HG02943 (cell line): ENCODE results near the gene ANKS1B.
"Not testable (repeated sequence)": the region's sequence is repeated elsewhere in the genome, so short reads cannot be mapped to it uniquely, and the experiment has no call there.

Source experiments
- ATAC-seq: cut with Tn5 transposase; IDR thresholded peaks from one replicate; pipeline ENCODE4 v1.9.1; 2021; ENCODE audit warnings: mild to moderate bottlenecking, low read depth, moderate library complexity; ENCODE audit not compliant: unreplicated experiment

ANKS1B gene

DNA sequence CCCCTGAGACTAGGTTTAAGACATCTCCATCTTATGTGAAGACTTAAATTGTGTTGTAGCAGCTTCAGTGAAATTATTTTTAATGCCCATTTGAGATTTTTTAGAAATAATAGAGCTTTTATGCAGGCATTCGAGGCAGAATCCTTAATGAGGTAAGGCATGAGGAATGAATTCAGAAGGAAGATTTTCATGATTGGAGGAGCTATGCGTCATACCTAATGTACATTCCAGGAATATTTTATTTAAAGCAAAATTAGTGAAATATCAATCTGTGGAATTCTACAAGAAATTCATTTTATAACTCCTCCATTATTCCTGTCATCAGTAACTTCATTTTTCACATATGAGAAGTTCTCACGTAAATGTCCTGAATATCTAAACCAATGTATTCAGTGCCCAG, 373.1 kb downstream of the ANKS1B start:
- ATAC-seq: no peak

GRCh38 chr12:99611117-99611516, 373.6 kb downstream of the ANKS1B start:
- no peak for ATAC-seq

DNA sequence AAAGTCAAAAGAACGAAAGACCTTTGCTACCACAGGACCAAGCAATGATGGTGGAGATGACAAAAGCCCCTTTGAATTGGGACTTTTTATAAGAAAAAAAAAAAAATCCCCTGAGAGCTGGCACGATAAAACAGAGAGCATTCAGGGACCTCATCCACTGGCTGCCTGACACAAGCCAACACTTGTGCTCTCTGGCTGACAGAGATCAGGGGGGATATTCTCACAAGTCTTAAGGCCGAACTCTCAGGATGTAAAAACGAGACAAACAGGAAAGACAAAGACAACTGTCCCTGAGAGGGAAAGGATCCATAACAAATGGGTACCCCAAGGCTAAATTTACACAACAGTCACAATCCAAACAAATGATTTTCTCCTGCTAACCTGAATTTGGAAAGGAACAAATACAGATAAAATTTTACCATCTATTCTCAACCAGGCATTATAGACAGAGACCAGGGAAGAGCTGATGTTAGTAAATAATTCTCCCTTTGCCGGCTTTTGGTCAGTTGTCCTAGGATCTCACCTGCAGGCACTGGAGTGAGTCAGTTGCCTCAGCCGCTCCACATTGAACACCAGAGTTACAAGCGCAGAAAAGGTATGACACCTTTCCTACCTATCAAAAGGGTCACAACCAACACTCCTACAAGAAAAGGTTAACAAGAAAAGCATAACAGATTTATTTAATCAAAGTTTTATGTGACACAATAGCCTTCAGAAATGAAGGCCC, 375.1 kb downstream of the ANKS1B start:
- ATAC-seq: no peak

DNA sequence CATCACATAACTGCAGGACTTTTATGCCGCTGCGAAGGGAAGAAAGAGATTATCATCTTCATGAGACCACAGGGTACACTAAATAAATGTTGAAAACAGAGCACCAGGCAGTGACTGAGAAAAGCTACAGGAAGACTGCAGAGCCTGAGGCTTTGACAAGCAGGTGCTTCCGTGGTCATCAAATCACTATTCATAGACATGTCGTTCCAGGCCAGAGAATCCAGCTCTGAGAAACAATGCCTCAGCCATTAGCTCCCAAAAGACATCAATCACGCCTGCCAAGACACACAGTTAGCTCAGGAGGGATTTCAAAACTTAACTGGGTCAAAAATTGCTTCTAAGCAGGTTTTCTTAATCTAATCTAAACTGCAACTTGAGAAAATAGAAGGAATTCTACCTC, 384.3 kb downstream of the ANKS1B start:
- peak; percentile 93 for ATAC-seq

- ATAC-seq: no peak
These were observed 386.0 kb downstream of the ANKS1B start for GRCh38 chr12:99598785-99599184.

DNA sequence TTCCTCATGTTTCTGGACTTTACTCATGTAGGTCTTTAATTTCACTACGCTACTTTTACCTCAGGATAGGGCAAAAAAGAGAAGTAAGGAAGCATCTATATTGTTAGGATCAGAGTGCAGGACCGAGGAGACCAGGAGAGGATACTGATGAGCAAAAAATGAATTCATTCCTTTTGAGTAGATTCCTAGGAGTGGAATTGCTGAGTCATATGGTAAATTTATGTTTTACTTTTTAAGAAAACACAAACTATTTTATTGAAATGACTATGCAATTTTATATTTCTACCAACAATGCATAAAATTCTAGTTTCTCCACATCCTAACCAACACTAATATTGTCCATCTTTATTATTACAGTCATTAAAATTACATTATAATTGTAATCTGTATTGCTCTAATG, 388.0 kb downstream of the ANKS1B start:
- ATAC-seq: no peak

GRCh38 chr12:99577125-99577524, 407.6 kb downstream of the ANKS1B start:
- not testable (repeated sequence) for ATAC-seq

GRCh38 chr12:99573980-99574379, 410.8 kb downstream of the ANKS1B start:
- no peak for ATAC-seq

- no peak for ATAC-seq
These were observed 417.7 kb downstream of the ANKS1B start for GRCh38 chr12:99567072-99567471.

DNA sequence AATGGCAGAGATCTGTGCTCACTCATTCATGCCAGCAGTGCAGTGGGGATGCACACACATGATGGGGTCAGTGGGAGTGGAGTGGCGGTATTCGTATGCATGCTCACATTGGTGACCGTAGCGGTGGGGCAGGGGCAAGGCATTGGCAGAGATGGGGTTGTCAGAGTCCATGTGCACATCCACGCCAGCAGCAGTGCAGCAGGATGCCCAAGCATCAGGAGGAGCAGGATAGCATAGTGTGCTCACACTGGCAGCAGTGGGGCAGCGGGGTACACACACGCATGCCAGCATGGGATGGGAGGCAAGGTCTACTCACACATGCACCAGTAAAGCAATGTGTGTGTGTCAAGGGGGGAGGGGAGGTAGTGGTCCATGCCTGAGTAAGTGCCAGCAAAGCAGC, 426.6 kb downstream of the ANKS1B start:
- ATAC-seq: no peak

- ATAC-seq: no peak
These were observed 431.3 kb downstream of the ANKS1B start for GRCh38 chr12:99553461-99553860.

- no peak for ATAC-seq
These were observed 432.7 kb downstream of the ANKS1B start for GRCh38 chr12:99552022-99552421.

GRCh38 chr12:99549651-99550050, 435.1 kb downstream of the ANKS1B start:
- ATAC-seq: no peak

DNA sequence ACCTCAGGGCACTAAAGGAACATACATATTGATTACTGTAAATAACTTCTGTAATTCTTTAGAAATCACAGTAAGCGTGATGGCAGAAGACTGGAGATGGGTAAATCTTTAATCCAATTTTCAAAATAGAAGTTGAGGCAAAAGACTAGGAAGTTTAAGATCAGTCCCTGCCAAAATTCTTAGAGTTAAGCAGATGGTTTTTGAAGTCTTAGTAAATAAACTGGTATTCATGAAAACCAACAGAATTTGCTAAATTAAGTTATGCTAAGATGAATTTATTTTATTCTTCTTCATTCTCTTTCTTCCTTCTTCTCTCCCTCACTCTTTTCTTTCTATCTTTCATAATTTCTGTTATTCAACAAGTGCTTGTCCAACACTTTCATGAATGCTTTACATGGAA, 435.5 kb downstream of the ANKS1B start:
- ATAC-seq: no peak

GRCh38 chr12:99544457-99544856, 440.3 kb downstream of the ANKS1B start:
- no peak for ATAC-seq

DNA sequence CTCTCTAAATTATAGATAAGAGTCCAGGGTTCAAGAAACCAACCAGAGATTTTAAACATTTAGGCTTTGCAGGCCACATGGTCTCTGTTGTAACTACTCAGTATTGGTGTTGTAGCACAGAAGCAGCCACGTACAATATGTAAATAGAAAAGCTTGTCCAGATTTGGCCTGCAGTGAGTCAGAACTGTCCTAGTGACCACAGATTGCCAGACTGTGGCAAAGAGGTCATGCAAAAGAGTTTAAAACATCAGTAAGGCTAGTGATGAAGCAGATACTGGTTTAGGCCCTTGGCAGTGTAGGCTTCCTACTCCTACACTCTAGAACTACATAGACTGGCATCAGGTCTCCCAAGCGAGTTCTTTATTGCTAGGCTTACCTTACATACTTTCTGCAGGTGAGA, 454.8 kb downstream of the ANKS1B start:
- ATAC-seq: peak; percentile 93

DNA sequence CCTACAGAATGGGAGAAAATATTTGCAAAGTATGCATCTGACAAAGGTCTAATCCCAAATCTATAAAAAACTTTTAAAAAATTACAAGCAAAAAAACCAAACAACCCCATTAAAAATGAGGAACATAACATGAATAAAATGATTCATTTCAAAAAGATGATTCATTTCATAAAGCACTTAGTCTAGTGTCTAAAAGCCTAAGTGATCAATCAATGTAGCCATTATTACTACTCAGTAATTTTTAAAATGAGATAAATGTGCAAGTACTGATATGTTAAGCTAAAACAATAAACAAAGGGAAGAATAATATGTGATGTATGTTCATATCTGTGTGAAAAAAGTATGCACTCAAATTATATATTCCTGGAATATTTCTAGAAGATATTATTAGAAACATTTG, 456.3 kb downstream of the ANKS1B start:
- no peak for ATAC-seq

GRCh38 chr12:99523853-99524252, 460.9 kb downstream of the ANKS1B start:
- ATAC-seq: no peak

DNA sequence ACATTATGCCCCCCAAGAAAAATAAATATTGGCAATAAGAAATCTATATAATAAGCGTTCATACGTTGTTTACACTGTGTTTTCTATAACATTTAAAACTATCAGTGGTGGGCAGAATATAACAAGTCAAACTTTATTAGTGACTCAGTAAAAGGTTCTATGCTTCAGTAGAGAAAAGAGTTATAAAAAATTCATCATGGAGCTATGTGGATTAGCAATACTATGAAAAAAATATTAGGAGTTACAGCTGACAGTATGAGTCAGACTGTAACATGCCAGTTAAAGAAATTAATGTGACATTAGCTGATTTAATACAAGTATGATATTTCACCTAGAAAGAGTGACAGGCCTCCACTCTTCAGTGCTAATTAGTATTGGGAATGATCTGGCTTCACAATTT, 462.3 kb downstream of the ANKS1B start:
- ATAC-seq: no peak

DNA sequence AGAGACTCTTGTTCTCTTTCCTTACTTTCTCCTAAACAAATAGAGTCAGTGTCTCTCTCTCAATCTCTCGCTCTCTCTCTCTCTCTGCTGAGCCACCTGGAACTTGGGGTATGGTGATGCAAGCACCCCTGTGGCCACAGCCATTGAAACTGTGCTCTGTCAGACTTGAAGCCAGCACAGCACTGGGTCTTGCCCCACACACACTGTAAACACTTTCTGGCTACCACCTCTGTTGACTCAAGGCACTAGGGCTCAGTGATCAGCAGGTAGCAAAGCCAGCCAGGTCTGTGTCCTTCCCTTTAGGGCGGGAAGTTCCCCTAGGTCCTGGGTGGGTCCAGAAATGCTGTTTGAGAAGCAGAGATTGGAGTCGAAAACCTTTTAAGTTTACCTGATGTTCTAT, 463.1 kb downstream of the ANKS1B start:
- ATAC-seq: no peak

DNA sequence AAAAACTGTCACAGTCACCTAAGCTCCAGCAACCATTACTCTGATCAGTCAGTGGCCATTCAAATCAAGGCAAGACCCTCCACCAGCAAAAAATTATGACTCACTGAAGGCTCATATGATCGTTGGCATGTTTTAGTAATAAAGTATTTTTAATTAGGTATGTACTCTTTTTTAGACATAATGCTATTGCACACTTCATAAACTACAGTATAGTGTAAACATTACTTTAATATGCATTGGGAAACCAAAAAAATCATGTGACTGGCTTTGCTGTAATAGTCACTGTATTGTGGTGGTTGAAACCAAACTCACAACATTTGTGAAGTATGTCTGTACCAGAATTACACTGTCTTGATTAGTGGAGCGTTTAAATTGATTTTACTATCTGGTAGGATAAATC, 471.7 kb downstream of the ANKS1B start:
- ATAC-seq: no peak

DNA sequence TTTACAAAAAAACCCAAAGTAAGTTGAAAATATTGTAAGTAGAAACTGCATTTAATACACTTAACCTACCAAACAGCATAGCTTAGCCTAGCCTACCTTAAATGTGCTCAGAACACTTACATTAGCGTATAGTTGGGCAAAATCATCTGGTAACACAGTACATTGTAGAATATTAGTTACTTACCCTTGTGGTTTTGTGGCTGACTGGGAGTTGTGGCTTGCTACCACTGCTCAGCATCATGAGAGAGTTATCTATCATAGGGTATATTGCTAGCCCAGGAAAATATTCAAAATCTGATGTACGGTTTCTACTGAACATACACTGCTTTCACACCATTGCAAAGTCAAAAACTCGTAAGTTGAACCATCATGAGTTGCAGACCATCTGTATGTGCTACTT, 478.9 kb downstream of the ANKS1B start:
- no peak for ATAC-seq

DNA sequence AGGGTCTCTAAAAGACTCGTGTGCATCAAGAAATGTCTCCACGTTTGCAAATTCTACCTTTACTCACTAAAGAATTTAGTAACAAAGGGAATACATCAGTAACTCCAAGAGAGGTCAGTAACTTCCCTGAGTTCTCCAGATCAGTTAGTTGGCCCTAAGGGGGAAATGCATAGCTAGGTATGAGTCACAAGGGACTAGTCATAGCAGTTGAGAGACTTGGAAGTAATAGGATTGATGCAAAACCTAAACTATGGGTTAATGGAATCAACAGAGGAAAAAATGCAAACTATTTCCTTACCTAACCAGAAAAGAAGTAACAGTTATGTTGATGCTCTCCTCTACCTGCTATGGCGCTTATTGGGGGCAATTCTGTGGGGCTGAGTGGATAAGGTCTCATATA, 486.0 kb downstream of the ANKS1B start:
- ATAC-seq: no peak
